AG04450 (cell line): ENCODE results near the gene TBX10. TPM values are rescaled to one million over a fixed set of nuclear protein-coding genes. Genes with fewer than 3 reads are reported as not detected.

ENCODE experiments used
- CTCF ChIA-PET: fragments of 300-600, 350-600 bp; formaldehyde crosslinking; extraction: SDS; loops from one replicate; lab custom pipeline; 2022; ENCODE audit warnings: antibody characterized with exemption, inconsistent platforms; lab: Charles Lee
- POLR2A ChIA-PET: fragments of 350-600 bp; formaldehyde crosslinking; extraction: SDS; loops from one replicate; lab custom pipeline; 2021; ENCODE audit warnings: antibody characterized with exemption, inconsistent platforms; lab: Yijun Ruan, JAX
- DNase-seq: peaks from one replicate; pipeline ENCODE4 v3.0.0-alpha.2; 2011; ENCODE audit warnings: low read depth, low spot score
- H3K27ac ChIP-seq: one replicate; pipeline ENCODE4 v1.5.1; 2012; ENCODE audit warnings: low read depth, low read length, control low read depth
- H3K27me3 ChIP-seq: one replicate; pipeline ENCODE4 v1.6.0; 2012; ENCODE audit warnings: low read length; ENCODE audit not compliant: control insufficient read depth, insufficient read depth
- H3K4me3 ChIP-seq: 2 replicates; pipeline ENCODE4 v1.5.1; 2011; ENCODE audit warnings: mild to moderate bottlenecking, low read depth, low read length, control low read depth
- H3K9me3 ChIP-seq: 2 replicates; pipeline ENCODE4 v1.5.1; 2012; ENCODE audit warnings: low read length; ENCODE audit not compliant: control insufficient read depth, insufficient read depth
- polyA plus RNA-seq: library from polyadenylated mRNA; depleted of rRNA; stranded (reverse); fragments of >200 nt; gene quantifications from 2 replicates; pipeline ENCODE4 v1.2.3, GENCODE V29; 2011
- TF ChIP-seq, protein P1 (sequence below): IDR thresholded peaks from 2 replicates; pipeline ENCODE4 v1.5.1; 2011; ENCODE audit warnings: low read depth, low read length, control low read depth, inconsistent platforms

Gene TBX10
- polyA plus RNA-seq, 1 experiment = not detected

DNA sequence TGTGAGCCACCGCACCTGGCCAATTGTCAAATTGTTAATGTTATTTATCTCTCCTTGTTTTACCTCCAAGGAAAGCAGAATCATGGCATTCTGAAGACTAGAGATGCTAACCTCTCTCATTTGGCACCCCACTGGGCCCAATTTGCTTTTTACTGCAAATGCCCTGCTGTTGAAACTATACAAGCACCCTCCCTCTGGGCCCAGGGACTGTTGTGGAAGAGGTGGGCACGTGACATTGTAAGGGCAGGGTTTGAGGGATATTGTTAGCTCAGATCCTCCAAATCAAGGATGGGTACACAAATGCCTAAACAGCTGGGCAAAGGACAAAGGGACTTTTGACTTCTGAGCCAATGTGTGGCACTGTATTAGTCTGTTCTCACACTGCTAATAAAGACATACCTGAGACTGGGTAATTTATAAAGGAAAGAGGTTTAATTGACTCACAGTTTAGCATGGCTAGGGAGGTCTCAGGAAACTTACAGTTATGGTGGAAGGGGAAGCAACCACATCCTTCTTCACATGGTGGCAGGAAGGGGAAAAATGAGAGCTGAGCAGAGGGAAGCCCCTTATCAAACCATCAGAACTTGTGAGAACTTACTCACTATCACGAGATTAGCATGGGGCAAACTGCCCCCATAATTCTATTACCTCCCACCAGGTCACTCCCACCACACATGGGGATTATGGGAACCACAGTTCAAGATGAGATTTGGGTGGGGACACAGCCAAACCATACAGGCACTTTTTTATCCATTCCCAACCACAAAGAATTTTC, 41.3 kb upstream of the TBX10 start:
- POLR2A ChIA-PET = no interaction called here
- Histone ChIP-seq H3K27me3 (peaks cover 10% of the 10 kb centered on the region), H3K4me3 (no peak overlapping the region), H3K27ac (no peak overlapping the region), H3K9me3 (no peaks in the 10 kb centered on the region; the same call in 1 of the 2 replicates)
- TF ChIP-seq, protein P1, sequence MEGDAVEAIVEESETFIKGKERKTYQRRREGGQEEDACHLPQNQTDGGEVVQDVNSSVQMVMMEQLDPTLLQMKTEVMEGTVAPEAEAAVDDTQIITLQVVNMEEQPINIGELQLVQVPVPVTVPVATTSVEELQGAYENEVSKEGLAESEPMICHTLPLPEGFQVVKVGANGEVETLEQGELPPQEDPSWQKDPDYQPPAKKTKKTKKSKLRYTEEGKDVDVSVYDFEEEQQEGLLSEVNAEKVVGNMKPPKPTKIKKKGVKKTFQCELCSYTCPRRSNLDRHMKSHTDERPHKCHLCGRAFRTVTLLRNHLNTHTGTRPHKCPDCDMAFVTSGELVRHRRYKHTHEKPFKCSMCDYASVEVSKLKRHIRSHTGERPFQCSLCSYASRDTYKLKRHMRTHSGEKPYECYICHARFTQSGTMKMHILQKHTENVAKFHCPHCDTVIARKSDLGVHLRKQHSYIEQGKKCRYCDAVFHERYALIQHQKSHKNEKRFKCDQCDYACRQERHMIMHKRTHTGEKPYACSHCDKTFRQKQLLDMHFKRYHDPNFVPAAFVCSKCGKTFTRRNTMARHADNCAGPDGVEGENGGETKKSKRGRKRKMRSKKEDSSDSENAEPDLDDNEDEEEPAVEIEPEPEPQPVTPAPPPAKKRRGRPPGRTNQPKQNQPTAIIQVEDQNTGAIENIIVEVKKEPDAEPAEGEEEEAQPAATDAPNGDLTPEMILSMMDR = no peak
- no peak for DNase-seq
- CTCF ChIA-PET = no interaction called here

- H3K27me3 ChIP-seq = peaks cover 13% of the 10 kb centered on the region
- no peak overlapping the region for H3K4me3 ChIP-seq
- ChIA-PET CTCF (interaction anchor here (1.1 to 1.2 kb wide), 2 partner anchors 16 to 45 kb away, joined by 3 read pairs; partner anchors contain the start of gene NUDT8), POLR2A (no interaction called here)
- TF ChIP-seq, protein P1 = no peak
- no peaks in the 10 kb centered on the region; the same call in none of the 2 replicates for H3K9me3 ChIP-seq
- no peak for DNase-seq
- no peak overlapping the region for H3K27ac ChIP-seq
Observed at GRCh38 chr11:67675058-67675747, 35.6 kb upstream of the TBX10 start.

- CTCF ChIA-PET = no interaction called here
- Histone ChIP-seq H3K27me3 (peaks cover 13% of the 10 kb centered on the region), H3K9me3 (no peaks in the 10 kb centered on the region; the same call in none of the 2 replicates), H3K4me3 (no peak within 1 kb of the TSS), H3K27ac (no peak within 1 kb of the TSS)
- POLR2A ChIA-PET = no interaction called here
- TF ChIP-seq, protein P1 = no peak
- DNase-seq = no peak
Observed at GRCh38 chr11:67674442-67674871, 34.9 kb upstream of the TBX10 start, which contains the start of gene ALDH3B2. Gene ALDH3B2 (minus strand): TSS chr11:67674623. CDS start chr11:67666935, 7,688 bp downstream.

- Histone ChIP-seq H3K4me3 (no peak overlapping the region), H3K9me3 (no peaks in the 10 kb centered on the region; the same call in none of the 2 replicates), H3K27ac (no peak overlapping the region), H3K27me3 (peaks cover 13% of the 10 kb centered on the region)
- ChIA-PET CTCF (no interaction called here), POLR2A (no interaction called here)
- DNase-seq = no peak
- TF ChIP-seq, protein P1 = no peak
Observed at GRCh38 chr11:67673902-67674301, 34.3 kb upstream of the TBX10 start.
